ENCODE results near the gene ZC3H12C.

Gene ZC3H12C

GRCh38 chr11:110133160-110133559 is 40.0 kb downstream of the ZC3H12C start:
- no peak for TF ChIP-seq CTCF (IDR thresholded peaks at IDR 0.05; ENCODE audit: extremely low read depth, missing control alignments)

GRCh38 chr11:110134110-110134509 is 40.9 kb downstream of the ZC3H12C start:
- no peak for TF ChIP-seq CTCF (IDR thresholded peaks at IDR 0.05; ENCODE audit: extremely low read depth, missing control alignments)
- no peak for DNase-seq (ENCODE audit: low spot score)

More at GRCh38 chr11:110133160-110133559, 40.0 kb downstream of the ZC3H12C start:
- DNase-seq (ENCODE audit: low spot score) = no peak

GRCh38 chr11:110141812-110142211 is 48.6 kb downstream of the ZC3H12C start:
- no peak for DNase-seq (ENCODE audit: low spot score)
- TF ChIP-seq CTCF (IDR thresholded peaks at IDR 0.05; ENCODE audit: extremely low read depth, missing control alignments) = no peak

GRCh38 chr11:110147962-110148709 is 54.9 kb downstream of the ZC3H12C start:
- no peak for TF ChIP-seq CTCF (IDR thresholded peaks at IDR 0.05; ENCODE audit: extremely low read depth, missing control alignments)
- no peak for DNase-seq (ENCODE audit: low spot score)

- no peak for TF ChIP-seq CTCF (IDR thresholded peaks at IDR 0.05; ENCODE audit: extremely low read depth, missing control alignments)
- no peak for DNase-seq (ENCODE audit: low spot score)
Observed at GRCh38 chr11:110148775-110149744, 55.9 kb downstream of the ZC3H12C start.

GRCh38 chr11:110152199-110152598 is 59.0 kb downstream of the ZC3H12C start:
- no peak for TF ChIP-seq CTCF (IDR thresholded peaks at IDR 0.05; ENCODE audit: extremely low read depth, missing control alignments)
- DNase-seq (ENCODE audit: low spot score) = no peak

GRCh38 chr11:110153474-110153873 is 60.3 kb downstream of the ZC3H12C start:
- no peak for TF ChIP-seq CTCF (IDR thresholded peaks at IDR 0.05; ENCODE audit: extremely low read depth, missing control alignments)
- DNase-seq (ENCODE audit: low spot score) = no peak
